Activated CD4-positive, alpha-beta T cell treated with anti-CD3 and anti-CD28 coated beads, Interleukin-2, amount 50 U/mL, for 16 hours (primary cell): ENCODE results near the gene NCF1.
"Not testable (repeated sequence)": the region's sequence is repeated elsewhere in the genome, so short reads cannot be mapped to it uniquely, and the experiment has no call there.

ENCODE experiments used
- DNase-seq: peaks from one replicate; pipeline ENCODE4 v3.0.0-alpha.2; 2020

Gene NCF1

GRCh38 chr7:74773760-74774750, at the start of gene NCF1:
NCF1 (plus strand) TSS chr7:74774011; CDS start chr7:74774032, 21 bp downstream.
- not testable (repeated sequence) for DNase-seq

- no peak for DNase-seq
Measured at GRCh38 chr7:74725840-74726239, 48.0 kb upstream of the NCF1 start.

- DNase-seq = no peak
Measured at GRCh38 chr7:74726309-74727101, 47.3 kb upstream of the NCF1 start.

- not testable (repeated sequence) for DNase-seq
Measured at GRCh38 chr7:74728686-74729085, 45.1 kb upstream of the NCF1 start.

GRCh38 chr7:74730186-74730585, 43.6 kb upstream of the NCF1 start:
- DNase-seq = not testable (repeated sequence)

GRCh38 chr7:74739974-74740703, 33.7 kb upstream of the NCF1 start:
- not testable (repeated sequence) for DNase-seq

GRCh38 chr7:74743936-74744557, 29.8 kb upstream of the NCF1 start:
- not testable (repeated sequence) for DNase-seq

- DNase-seq = not testable (repeated sequence)
Measured at GRCh38 chr7:74753921-74754482, 19.8 kb upstream of the NCF1 start.

GRCh38 chr7:74756673-74757072, 17.1 kb upstream of the NCF1 start:
- not testable (repeated sequence) for DNase-seq

- DNase-seq = not testable (repeated sequence)
Measured at GRCh38 chr7:74758268-74758667, 15.5 kb upstream of the NCF1 start.

GRCh38 chr7:74758982-74759381, 14.8 kb upstream of the NCF1 start:
- not testable (repeated sequence) for DNase-seq

- not testable (repeated sequence) for DNase-seq
Measured at GRCh38 chr7:74765205-74765918, 8.4 kb upstream of the NCF1 start.

- DNase-seq = not testable (repeated sequence)
Measured at GRCh38 chr7:74766509-74766908, 7.3 kb upstream of the NCF1 start.

- not testable (repeated sequence) for DNase-seq
Measured at GRCh38 chr7:74766991-74767390, 6.8 kb upstream of the NCF1 start.

- not testable (repeated sequence) for DNase-seq
Measured at GRCh38 chr7:74770062-74770461, 3.7 kb upstream of the NCF1 start.

GRCh38 chr7:74772093-74772492, 1.7 kb upstream of the NCF1 start:
- not testable (repeated sequence) for DNase-seq

GRCh38 chr7:74775111-74775510, 1.3 kb downstream of the NCF1 start:
- not testable (repeated sequence) for DNase-seq

- DNase-seq = not testable (repeated sequence)
Measured at GRCh38 chr7:74779053-74779452, 5.2 kb downstream of the NCF1 start.

GRCh38 chr7:74781746-74782145, 7.9 kb downstream of the NCF1 start:
- not testable (repeated sequence) for DNase-seq

- not testable (repeated sequence) for DNase-seq
Measured at GRCh38 chr7:74783595-74783994, 9.8 kb downstream of the NCF1 start.
